Fibroblast of villous mesenchyme (primary cell): ENCODE results near the gene ZNF267. TPM values are rescaled to one million over a fixed set of nuclear protein-coding genes. Genes with fewer than 3 reads are reported as not detected.

Experiments used
- DNase-seq: peaks from one replicate; pipeline ENCODE4 v3.0.0-alpha.2; 2010; ENCODE audit warnings: low read depth
- H3K4me3 ChIP-seq: 2 replicates; pipeline ENCODE4 v1.5.1; 2011; ENCODE audit warnings: low read depth, mild to moderate bottlenecking, low read length
- CTCF ChIP-seq: IDR thresholded peaks from 2 replicates; pipeline ENCODE4 v1.5.1; 2012; ENCODE audit warnings: low read depth, mild to moderate bottlenecking, low read length; ENCODE audit not compliant: insufficient read depth
- total RNA-seq: library from RNA; depleted of rRNA; stranded (reverse); fragments of >200 nt; gene quantifications from 2 replicates; pipeline ENCODE4 v1.2.3, GENCODE V29; 2012

Gene ZNF267
- total RNA-seq, 1 donor: 15.1 TPM

GRCh38 chr16:31872201-31872600, 1.4 kb upstream of the ZNF267 start:
- no peak for TF ChIP-seq CTCF
- H3K4me3 ChIP-seq: no peak overlapping the region
- no peak for DNase-seq

GRCh38 chr16:31874366-31875111, 932 bp downstream of the ZNF267 start:
- DNase-seq: peak; percentile 66
- no peak for TF ChIP-seq CTCF
- peak overlapping the region; percentile 97 for H3K4me3 ChIP-seq

DNA sequence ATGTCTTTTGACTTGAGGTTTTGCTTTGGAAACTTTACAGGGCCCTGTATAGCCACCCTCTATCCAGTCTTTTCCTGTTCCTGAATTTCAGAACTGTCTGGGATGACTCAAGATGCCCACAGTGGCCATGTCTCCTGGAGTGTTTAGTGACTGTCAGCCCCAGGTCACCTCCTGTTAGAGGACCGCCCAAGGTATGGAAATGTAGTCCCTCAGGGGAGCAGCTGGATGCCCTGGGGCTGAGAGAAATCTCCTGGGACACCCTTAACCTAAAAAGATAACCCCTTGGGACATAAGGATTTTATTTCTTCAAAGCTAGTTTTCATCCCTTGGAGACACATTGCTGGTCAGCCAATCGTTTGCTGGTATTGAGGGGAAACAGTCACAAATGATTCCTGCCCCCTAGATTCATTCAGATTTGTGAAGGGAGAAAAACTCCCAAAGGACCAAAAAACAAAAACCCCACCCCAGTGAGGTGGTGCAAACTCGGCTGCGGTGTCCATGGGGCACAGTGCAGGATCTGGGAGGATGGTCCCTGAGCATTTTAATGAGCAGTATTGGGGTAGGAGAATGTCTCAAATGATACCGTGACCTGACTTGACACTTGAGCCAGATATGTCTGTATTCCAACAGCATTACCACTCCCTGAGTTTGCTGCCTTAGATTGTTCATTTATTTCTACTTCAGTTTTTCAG, 1.7 kb downstream of the ZNF267 start:
- DNase-seq: peak; percentile 43
- H3K4me3 ChIP-seq: peak overlapping the region; percentile 97
- no peak for TF ChIP-seq CTCF

DNA sequence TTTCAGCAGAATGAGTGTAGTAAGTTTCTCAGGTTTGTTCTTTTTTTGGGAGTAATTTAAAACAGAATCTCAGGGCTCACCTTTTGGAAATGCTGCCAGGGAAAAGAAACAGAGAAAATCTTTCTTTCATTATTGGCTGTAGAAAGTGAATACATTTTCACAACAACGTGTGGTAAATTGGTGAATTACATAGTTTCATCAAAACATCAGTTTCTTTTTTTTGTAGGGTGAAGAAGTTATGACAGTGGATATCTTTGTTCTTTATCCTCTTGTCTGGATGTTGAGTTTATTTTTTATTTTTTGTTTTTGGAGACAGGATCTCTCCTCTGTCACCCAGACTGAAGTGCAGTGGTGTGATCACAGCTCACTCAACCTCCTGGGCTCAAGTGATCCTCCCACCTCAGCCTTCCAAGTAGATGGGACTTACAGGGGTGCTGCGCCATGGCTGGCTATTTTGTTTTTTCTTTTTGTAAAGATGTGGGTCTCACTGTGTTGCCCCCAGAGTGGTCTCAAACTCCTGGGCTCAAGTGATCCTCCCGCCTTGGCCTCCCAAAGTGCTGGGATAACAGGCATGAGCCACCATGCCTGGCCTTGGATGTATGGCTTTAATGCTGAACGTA, 2.4 kb downstream of the ZNF267 start:
- no peak for TF ChIP-seq CTCF
- H3K4me3 ChIP-seq: no peak overlapping the region
- no peak for DNase-seq

DNA sequence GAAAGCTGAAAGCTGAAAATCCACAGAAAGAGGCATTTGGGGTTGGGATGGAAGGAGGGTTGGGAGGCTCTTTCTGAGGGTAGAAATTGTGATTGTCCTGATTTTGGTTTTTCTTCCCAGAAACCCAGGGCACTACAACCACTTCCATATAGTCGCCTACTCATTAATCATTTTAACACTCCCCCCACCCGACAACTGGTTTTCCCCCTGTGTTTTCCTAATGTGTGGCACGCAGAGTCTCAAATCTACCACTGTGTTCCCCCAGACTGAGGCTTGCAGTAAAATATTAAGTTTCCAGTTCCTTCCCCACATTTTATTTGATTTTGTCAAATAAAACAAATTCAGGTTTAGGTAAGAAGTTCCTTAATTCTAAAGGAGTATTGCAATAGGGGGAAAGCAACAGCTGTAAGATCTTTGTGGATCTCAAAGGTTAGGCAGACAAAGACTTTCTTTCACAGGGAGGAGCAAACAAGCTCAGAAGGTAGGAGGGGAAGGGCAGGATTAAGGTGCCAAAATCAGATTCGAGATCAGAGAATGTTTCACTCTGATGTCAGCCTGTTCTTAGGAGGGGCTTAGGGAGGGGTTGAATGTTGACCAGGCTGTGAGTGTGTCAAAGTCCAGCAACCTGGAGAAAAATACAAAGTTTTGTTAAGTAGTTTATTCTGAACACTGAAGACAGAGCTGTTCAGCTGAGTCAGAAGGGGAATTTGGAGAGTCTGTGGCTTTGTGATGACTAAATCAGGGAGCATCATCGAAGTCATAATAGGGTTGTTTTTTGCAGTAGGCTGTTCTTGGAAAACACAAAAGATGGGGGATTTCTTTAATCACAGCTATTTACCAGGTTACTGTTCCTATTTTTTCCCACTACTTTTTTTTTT, 3.6 kb downstream of the ZNF267 start:
- peak overlapping the region; percentile 14 for H3K4me3 ChIP-seq
- no peak for TF ChIP-seq CTCF
- DNase-seq: peak; percentile 80

- no peak overlapping the region for H3K4me3 ChIP-seq
- TF ChIP-seq CTCF: no peak
- DNase-seq: no peak
These were observed 4.5 kb downstream of the ZNF267 start for GRCh38 chr16:31877876-31878642.
